Embryonic facial prominence (tissue), 1 donor: ENCODE measurements around the gene BICC1.
"Not testable (repeated sequence)": the region's sequence is repeated elsewhere in the genome, so short reads cannot be mapped to it uniquely, and the experiment has no call there.

Source experiments
- DNase-seq: peaks from one replicate; pipeline ENCODE4 v3.0.0-alpha.2; 2016; ENCODE audit errors: extremely low spot score

The BICC1 gene

GRCh38 chr10:58856508-58857240, 344.0 kb downstream of the BICC1 start:
- no peak for DNase-seq

- no peak for DNase-seq
Measured at GRCh38 chr10:58857251-58857805, 344.7 kb downstream of the BICC1 start.

- not testable (repeated sequence) for DNase-seq
Measured at GRCh38 chr10:58858123-58858522, 345.5 kb downstream of the BICC1 start.

- DNase-seq: no peak
Measured at GRCh38 chr10:58859526-58859925, 346.9 kb downstream of the BICC1 start.

GRCh38 chr10:58867683-58868082, 355.0 kb downstream of the BICC1 start:
- DNase-seq: no peak

GRCh38 chr10:58868736-58869435, 356.2 kb downstream of the BICC1 start:
- DNase-seq: no peak

GRCh38 chr10:58870070-58870469, 357.4 kb downstream of the BICC1 start:
- no peak for DNase-seq

GRCh38 chr10:58873161-58873560, 360.5 kb downstream of the BICC1 start:
- no peak for DNase-seq
